HG03064 (cell line): Measurements from ENCODE around the gene PI16.
"Not testable (repeated sequence)": the region's sequence is repeated elsewhere in the genome, so short reads cannot be mapped to it uniquely, and the experiment has no call there.

ENCODE experiments used
- ATAC-seq: cut with Tn5 transposase; IDR thresholded peaks from one replicate; pipeline ENCODE4 v1.9.1; 2021; ENCODE audit warnings: low read depth; ENCODE audit not compliant: unreplicated experiment

Gene PI16

DNA sequence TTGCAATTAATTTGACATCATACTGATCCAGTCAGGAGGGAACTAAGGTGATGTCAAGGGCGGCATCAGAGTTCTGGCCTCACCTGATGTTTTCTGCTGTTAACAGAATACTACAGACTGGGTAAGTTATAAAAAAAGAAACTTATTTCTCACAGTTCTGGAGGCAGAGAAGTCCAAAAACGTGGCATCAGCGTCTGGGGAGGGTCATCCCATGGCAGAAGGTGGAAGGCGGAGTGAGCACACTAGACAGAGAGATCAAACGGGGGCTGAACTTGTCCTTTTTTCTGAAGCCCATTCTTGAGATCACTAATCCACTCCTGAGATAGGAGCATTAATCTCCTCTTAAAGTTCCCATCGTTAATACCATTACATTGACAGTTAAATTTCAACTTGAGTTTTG lies 34.7 kb downstream of the PI16 start:
- no peak for ATAC-seq

DNA sequence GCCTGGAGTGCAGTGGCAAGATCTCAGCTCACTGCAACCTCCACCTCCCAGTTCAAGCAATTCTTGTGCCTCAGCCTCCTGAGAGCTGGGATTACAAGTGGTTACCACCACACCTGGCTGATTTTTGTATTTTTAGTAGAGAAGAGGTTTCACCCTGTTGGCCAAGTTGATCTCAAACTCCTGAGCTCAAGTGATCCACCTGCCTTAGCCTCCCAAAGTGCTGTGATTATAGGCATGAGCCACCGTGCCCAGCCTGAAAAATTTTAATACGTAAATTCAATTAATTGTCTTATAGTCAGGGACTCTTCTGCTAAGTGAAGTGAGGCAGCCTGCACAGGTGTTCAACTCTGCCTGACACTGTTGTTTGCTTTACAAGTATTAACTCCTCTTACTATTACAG lies 35.9 kb downstream of the PI16 start:
- ATAC-seq, result not testable (repeated sequence)

DNA sequence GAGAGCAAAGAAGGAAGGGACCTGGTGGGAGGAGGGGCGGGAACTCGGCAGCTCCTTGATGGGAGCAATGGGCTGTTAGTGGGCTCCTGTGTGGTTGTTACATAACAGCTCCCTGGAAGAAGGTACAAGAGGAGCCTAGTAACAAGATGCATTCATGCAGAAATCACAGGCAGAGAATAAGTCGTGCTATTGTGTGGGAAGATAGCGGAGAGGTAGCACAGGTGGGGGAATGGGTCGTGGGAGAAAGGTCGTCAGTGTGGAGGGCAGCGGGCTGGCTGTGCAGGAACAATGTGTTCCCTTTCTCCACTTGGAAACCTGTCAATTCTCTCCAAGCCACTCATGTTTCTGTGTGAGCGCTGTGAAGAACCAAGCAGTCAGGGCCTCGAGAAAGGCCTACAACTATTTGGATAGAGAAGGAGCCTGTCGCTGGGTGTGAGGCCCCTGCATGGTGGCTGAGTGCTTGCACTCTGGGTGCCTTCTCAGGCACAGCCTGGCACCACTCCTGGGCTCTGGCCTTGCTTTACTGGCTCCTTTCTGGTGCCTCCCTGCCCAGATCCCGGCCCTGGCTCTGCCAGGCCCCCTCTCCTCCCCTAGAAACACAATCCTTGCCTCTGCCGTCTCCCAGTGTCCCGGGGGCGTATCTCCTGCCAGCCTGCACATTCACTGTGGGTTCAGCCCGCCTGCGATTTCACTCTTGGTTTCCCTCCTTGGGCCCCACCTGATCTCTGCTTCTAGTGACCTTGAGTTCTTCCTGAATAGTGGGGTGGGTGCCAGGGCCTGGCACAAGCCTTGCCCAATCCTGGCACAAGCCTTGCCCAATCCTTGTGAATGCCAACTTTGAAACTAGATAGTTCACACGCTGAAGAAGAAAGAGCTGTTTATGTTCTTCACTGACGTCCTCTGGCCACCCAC lies 43.5 kb downstream of the PI16 start:
- ATAC-seq, result no peak

DNA sequence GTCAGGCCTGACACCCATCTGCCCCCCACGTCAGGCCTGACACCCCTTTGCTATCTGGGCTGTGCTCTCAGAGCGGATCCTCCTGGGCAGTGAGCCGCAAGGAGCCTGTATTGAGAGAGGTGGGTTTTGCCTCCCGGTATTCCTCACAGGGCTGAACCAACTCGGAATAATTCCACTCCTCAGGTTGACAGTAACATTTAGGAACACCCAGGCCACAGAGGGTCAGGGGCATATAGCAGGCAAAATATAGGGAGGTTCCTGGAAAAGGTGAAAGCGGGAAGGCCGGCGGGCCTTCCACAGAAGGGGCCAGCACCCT lies 44.1 kb downstream of the PI16 start:
- ATAC-seq, result no peak

- ATAC-seq, result no peak
Measured at GRCh38 chr6:36999061-36999750, 44.7 kb downstream of the PI16 start.

GRCh38 chr6:36999751-37000125 lies 45.2 kb downstream of the PI16 start:
- no peak for ATAC-seq

- ATAC-seq, result no peak
Measured at GRCh38 chr6:37004044-37004980, 49.8 kb downstream of the PI16 start.

DNA sequence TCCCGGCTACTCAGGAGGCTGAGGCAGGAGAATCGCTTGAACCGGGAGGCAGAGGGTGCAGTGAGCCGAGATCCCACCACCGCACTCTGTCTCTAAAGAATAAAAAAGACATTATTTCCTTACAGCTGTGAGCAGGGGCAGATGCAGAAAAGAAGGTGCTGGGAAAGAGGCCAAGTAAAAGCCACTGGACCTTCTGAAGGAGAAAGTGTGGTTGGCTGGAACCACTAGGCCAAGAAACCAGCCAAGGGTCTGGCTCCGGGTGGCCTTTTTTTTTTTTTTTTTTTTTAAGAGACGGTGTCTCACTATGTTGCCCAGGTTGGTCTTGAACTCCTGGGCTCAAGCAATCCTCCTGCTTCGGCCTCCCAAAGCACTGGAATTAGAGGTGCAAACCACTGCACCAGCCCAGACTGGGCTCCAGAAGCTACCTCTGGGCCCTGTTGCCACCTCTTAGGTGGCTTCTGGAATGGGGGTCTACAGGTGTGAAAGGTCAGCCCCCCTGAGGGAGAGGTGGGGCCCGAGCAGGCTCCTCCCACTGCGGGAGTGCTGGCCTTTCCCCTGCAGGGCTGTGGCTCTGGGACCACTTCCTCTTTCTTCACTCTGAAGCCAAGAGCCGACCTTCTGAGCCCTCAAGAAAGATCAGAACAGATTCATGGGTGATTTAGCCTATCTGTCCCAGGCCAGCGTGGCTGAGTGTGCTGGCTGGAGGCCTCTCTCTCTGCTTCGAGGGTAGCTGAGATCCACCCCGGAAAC lies 50.7 kb downstream of the PI16 start, which contains the start of gene FGD2:
FGD2 (plus strand) TSS at position 595 of the 750 bp plus-strand sequence. CDS start 163 bp downstream, outside the sequence.
- no peak for ATAC-seq

DNA sequence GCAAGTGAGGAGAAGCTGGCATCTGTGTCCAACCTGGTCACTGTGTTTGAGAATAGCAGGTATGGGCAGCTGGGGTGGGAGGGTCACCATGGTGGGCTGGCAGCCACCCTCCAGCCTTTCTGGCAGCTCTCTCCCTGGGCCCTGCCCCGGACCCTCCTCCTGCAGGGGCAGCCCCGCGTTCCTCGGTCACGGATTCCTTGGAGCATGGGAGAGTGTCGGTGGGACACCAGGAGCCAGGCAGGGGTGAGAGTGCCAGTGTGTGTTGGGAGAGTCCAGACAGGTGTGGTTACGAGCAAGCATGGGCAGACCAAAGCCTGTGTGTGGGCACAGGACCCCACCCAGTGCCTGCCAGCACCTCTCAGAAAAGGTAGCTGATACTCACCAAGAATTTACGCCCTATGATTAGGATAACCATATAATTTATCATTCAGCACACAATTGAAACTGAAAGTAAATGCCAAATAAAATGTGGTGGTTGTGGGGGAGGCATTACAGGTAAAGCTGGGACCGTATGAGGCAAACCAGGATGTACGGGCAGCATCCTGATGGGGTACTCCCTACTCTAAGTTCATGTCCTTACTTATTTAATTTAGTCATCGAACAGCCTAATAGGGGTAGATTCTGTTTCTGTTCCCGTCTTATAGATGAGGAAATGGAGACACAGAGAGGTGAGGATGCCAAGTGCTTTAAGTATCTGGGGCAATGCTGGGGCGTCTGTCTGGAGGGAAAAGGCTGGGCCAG lies 51.5 kb downstream of the PI16 start:
- no peak for ATAC-seq

DNA sequence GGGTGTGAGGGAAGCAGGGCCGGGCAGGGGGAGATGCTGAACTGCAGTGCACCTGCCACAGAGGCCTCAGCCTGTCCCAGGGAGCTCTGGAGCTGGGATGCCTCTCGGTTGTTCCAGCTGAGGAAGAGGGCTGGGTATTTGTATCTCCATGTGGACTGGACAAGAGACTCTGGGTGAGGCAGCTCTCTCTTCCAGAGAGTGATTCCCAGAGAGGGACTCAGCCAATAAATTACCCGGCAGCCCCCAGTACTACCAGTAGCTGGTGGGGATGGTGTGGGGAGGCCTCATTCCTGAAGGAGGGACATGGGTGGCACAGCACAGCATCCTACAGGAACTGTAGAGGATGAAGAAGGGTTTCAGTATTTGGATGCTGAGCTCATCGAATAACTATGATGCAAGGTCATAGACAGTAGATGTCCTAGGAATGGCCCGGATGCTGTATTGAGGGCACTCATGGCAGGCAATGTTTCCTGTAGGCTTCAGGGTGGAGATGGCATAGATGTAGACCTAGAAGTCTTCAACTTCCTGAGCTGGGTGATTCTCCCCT lies 52.3 kb downstream of the PI16 start:
- ATAC-seq, result no peak

- no peak for ATAC-seq
Measured at GRCh38 chr6:37007340-37008043, 53.0 kb downstream of the PI16 start.

DNA sequence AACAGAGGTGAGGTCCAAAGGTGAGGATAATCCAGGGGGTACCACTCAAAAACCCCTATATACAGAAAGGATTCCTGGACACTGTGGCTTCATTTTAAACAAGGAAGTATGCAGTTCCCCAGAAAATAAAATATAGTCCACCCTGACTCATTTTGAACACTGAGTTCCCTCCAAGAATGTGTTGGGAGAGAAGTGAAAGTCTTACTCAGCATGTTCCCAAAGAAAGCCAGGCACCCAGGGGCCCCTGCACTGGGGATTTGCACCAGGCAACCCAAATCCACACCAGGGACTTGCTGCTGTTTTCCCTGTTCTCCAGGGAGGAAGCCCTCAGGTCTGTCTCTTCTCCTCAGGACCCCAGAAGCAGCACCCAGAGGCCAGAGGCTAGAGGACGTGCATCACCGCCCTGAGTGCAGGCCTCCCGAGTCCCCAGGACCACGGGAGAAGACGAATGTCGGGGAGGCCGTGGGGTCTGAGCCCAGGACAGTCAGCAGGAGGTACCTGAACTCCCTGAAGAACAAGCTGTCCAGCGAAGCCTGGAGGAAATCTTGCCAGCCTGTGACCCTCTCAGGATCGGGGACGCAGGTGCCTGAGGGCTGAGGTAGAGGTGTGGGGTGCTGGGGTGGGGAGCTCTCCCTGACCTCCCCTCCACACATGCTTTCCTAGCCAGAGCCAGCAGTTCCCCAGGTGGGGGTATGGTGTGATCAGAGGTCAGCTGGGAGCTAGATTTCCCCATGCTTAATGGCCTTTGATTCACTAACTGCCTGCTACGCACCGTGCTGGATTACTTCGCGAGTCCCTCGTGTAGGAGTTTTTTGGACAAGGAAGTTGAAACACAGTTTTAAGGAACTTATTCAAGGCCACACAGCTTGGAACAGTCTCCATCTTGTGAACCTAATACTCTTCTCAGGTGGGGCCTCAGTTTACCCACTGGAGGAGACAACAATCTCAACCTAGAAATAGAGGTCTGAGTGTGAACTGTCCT lies 54.2 kb downstream of the PI16 start:
- no peak for ATAC-seq

GRCh38 chr6:37010402-37010892 lies 55.9 kb downstream of the PI16 start:
- ATAC-seq, result no peak

- no peak for ATAC-seq
Measured at GRCh38 chr6:37011656-37012378, 57.3 kb downstream of the PI16 start.

DNA sequence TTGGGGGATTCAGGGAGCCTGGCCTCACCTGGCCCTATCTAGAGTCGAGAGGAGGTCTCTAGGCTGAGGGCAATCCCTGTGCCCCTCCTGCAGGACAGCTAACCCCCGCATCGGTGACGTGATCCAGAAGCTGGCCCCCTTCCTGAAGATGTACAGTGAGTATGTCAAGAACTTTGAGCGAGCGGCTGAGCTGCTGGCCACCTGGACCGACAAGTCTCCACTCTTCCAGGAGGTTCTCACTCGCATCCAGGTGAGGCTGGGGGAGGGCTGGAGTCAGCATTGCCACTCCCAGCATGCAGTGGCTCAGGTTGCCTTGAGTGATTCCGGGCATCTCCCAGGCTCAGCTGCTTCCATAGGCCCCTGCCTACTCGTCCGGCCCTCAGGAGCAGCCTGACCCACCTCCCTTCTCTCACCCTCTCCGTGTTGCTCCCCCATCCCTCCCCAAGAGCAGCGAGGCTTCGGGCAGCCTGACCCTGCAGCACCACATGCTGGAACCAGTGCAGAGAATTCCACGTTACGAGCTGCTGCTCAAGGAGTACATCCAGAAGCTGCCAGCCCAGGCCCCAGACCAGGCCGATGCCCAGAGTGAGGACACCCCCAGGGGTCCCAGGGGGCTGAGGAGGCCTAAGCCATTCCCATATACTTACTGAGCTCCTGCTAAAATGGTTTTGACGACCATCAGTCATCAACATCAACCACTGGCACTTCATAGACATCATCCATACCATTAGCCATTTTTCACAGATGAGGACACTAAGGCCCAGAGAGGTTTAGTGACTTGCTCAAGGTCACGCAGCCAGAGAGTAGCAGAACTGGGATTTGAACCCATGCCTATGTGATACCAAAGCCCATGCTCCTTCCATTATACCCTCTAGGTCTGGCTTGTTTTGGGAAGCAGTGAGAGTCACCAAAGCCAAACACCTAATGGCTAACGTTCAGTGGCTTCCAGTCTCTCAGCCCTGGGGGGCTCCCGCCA lies 59.3 kb downstream of the PI16 start:
- ATAC-seq, result no peak
